Heart left ventricle (tissue), 13 donors: Measurements from ENCODE around the gene IGF1R.

Source experiments
- POLR2A ChIP-seq, 2 donors: fragments of 450-650 bp; IDR thresholded peaks; one replicate each; pipeline ENCODE4 v1.6.1; 2017; ENCODE audit warnings: antibody characterized with exemption in 2 of 2, mild to moderate bottlenecking in 2 of 2, moderate library complexity in 2 of 2
- TF ChIP-seq, protein P1 (sequence below), 12 donors: fragments of 200-600 bp; sonication (generic) in 4 of 12; IDR thresholded peaks; one replicate each; pipeline versions ENCODE4 v1.5.0 to v1.8.0; 2018 to 2022; ENCODE audit warnings: antibody characterized with exemption in 12 of 12, mild to moderate bottlenecking in 5 of 12
- donor health status: ischemic (EF 13 %, LVEDD 7.1; RV severe dilation, severe dysfunction).
- donor health status: DM: no; HTN: yes; CAD: no.
- donor health status: DM: no; HTN: no; CAD: no.
- donor health status: ischemic (EF 25% LVEDD 6.9; RV normal size, moderate dysfunction).
- donor health status: ischemic (EF 25% LVEDD 5.7; RV mildly dilated, moderate dysfunction).
- donor health status: ischemic (EF 35%, LVEDD 5.7; RV mildly dilated, moderate dysfunction).
- donor health status: nonischemic (EF 11% LVEDD 7.7; RV severe dilation, severe dysfunction).
- donor health status: DM: yes; HTN: yes; CAD: no.
- donor health status: PGD.
- donor health status: ischemic (EF 29% LVEDD 5.4; RV normal size, mild dysfunction).
- donor health status: nonischemic (EF 23%, LVEDD 6.1; RV moderate dilation, normal function).

DNA sequence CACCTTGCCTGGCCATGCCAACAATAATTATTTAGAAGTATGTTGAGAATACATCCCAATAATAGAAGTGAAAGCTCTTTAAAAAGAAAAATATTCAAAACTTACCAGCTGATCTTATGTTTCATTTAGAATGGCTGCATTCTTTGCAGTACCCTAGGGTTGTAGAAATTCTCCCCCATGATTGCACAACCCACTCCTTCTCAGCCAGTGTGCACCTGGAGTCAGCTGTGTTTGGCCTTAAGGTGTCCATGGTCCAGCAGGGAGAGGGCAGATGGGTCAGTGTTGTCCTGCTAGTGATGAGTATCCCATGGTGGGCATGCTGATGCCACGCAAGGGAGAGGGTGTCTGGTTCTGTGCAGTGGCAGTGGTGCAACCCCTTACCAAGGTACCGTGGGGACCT is 117.3 kb downstream of the IGF1R start:
- TF ChIP-seq, protein P1, sequence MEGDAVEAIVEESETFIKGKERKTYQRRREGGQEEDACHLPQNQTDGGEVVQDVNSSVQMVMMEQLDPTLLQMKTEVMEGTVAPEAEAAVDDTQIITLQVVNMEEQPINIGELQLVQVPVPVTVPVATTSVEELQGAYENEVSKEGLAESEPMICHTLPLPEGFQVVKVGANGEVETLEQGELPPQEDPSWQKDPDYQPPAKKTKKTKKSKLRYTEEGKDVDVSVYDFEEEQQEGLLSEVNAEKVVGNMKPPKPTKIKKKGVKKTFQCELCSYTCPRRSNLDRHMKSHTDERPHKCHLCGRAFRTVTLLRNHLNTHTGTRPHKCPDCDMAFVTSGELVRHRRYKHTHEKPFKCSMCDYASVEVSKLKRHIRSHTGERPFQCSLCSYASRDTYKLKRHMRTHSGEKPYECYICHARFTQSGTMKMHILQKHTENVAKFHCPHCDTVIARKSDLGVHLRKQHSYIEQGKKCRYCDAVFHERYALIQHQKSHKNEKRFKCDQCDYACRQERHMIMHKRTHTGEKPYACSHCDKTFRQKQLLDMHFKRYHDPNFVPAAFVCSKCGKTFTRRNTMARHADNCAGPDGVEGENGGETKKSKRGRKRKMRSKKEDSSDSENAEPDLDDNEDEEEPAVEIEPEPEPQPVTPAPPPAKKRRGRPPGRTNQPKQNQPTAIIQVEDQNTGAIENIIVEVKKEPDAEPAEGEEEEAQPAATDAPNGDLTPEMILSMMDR (IDR thresholded peaks at IDR 0.05) = no peak
- no peak for TF ChIP-seq POLR2A (IDR thresholded peaks at IDR 0.05)
